PC-9 (cell line): ENCODE measurements around the gene UNC5B. TPM values are rescaled to one million over a fixed set of nuclear protein-coding genes. Genes with fewer than 3 reads are reported as not detected.

ENCODE experiments used
- BruUV-seq: library from RNA; stranded (reverse); fragments of 400-500 nt; replicated peaks from 2 replicates; lab custom pipeline; 2021; lab: Mats Ljungman, UMichigan
- CTCF ChIA-PET: fragments of 300-600 bp; sonication (Branson Sonifier 250); formaldehyde crosslinking; loops from one replicate; lab custom pipeline; 2022; ENCODE audit warnings: antibody characterized with exemption; lab: Charles Lee
- POLR2A ChIA-PET: fragments of 300-600 bp; sonication (Branson Sonifier 250); formaldehyde crosslinking; loops from one replicate; lab custom pipeline; 2022; ENCODE audit warnings: antibody characterized with exemption; ENCODE audit not compliant: unreplicated experiment; lab: Charles Lee
- DNase-seq, 2 experiments: peaks; one replicate each; pipeline versions ENCODE4 v3.0.0 to v3.0.0-alpha.2; 2015 to 2022; ENCODE audit warnings: mixed read lengths in 1 of 2
- H2AFZ ChIP-seq: fragments of 200-600 bp; sonication (generic); 2 replicates; pipeline ENCODE4 v1.8.1; 2017; ENCODE audit warnings: antibody characterized with exemption
- H3F3A ChIP-seq: fragments of 200-600 bp; sonication (generic); 2 replicates; pipeline ENCODE4 v1.8.1; 2017; ENCODE audit warnings: antibody characterized with exemption, mild to moderate bottlenecking, low read depth; ENCODE audit not compliant: insufficient read depth
- H3K27ac ChIP-seq: fragments of 200-600 bp; sonication (generic); 2 replicates; pipeline ENCODE4 v1.6.1; 2016; ENCODE audit warnings: mixed run types
- H3K27me3 ChIP-seq: fragments of 200-600 bp; sonication (generic); 2 replicates; pipeline ENCODE4 v1.6.1; 2016; ENCODE audit warnings: low read depth, mixed run types; ENCODE audit not compliant: insufficient read depth
- H3K36me3 ChIP-seq: fragments of 200-600 bp; sonication (generic); 2 replicates; pipeline ENCODE4 v1.6.1; 2016; ENCODE audit warnings: low read depth, mixed run types
- H3K4me1 ChIP-seq: fragments of 200-600 bp; sonication (generic); replicated peaks from 2 replicates; pipeline ENCODE4 v1.6.1; 2016; ENCODE audit warnings: mixed run types; ENCODE audit not compliant: insufficient read depth
- H3K4me2 ChIP-seq: fragments of 200-600 bp; sonication (generic); 2 replicates; pipeline ENCODE4 v1.6.1; 2017; ENCODE audit warnings: mixed run types
- H3K4me3 ChIP-seq: fragments of 200-600 bp; sonication (generic); 2 replicates; pipeline ENCODE4 v1.6.1; 2016; ENCODE audit warnings: mixed run types
- H3K79me2 ChIP-seq: fragments of 200-600 bp; sonication (generic); 2 replicates; pipeline ENCODE4 v1.6.1; 2017; ENCODE audit warnings: low read depth, mixed run types
- H3K9me2 ChIP-seq: fragments of 200-600 bp; sonication (generic); 2 replicates; pipeline ENCODE4 v1.8.1; 2017; ENCODE audit warnings: mild to moderate bottlenecking; ENCODE audit not compliant: insufficient read depth
- H3K9me3 ChIP-seq: fragments of 200-600 bp; sonication (generic); 2 replicates; pipeline ENCODE4 v1.8.1; 2016; ENCODE audit warnings: low read depth; ENCODE audit not compliant: insufficient read depth
- H4K20me1 ChIP-seq: fragments of 200-600 bp; sonication (generic); 2 replicates; pipeline ENCODE4 v1.8.1; 2017; ENCODE audit not compliant: insufficient read depth
- EZH2 ChIP-seq: fragments of 200-600 bp; sonication (generic); IDR thresholded peaks from 2 replicates; pipeline ENCODE4 v1.8.0; 2017; ENCODE audit warnings: antibody characterized with exemption, low read depth
- intact Hi-C: fragments of 100-400 bp; cut with micrococcal nuclease; formaldehyde crosslinking; loops from one replicate; pipeline ENCODE4 v1.10.0; 2022; ENCODE audit not compliant: unreplicated experiment
- total RNA-seq: library from RNA; stranded (reverse); gene quantifications from 2 replicates; pipeline ENCODE4 v1.2.3, GENCODE V29; 2021
- TF ChIP-seq, protein P1 (sequence below): fragments of 200-600 bp; sonication (generic); conservative IDR thresholded peaks from 2 replicates; pipeline ENCODE4 v1.6.1; 2017; ENCODE audit warnings: mixed run types, antibody characterized with exemption, mild to moderate bottlenecking, moderate library complexity

UNC5B gene
- total RNA-seq, 1 experiment from 2014 or later: 1.7 TPM

DNA sequence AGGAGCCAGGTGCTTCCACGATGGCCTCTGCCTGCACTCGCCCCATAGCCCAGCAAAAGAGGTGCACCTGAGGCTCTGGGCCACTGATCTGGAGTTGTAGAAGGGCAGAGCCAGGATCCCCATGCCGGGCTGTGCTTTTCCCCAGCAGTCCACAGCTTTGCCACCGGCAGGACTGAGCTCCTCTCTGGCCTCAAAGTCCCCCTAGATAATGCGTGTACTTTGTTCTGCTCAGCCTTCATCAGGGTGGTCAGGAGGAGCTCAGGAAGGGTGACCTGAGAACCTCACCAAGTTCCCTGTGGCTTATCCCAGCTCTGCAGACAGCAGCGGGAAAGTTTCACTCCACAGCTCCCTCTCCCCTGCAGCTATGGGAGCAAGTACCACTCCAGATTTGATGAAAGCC lies 27.9 kb upstream of the UNC5B start:
- intact Hi-C loops: no loop called here
- no peak for DNase-seq
- no peaks in the 10 kb centered on the region for H3F3A ChIP-seq
- no peaks in the 10 kb centered on the region for H4K20me1 ChIP-seq
- H3K4me1 ChIP-seq: no peaks in the 10 kb centered on the region
- no peak overlapping the region for H2AFZ ChIP-seq
- H3K27ac ChIP-seq: no peak overlapping the region
- H3K27me3 ChIP-seq: peaks cover 39% of the 10 kb centered on the region
- H3K9me3 ChIP-seq: no peaks in the 10 kb centered on the region
- ChIA-PET CTCF (no interaction called here), POLR2A (no interaction called here)
- no peak overlapping the region for H3K4me2 ChIP-seq
- TF ChIP-seq, protein P1, sequence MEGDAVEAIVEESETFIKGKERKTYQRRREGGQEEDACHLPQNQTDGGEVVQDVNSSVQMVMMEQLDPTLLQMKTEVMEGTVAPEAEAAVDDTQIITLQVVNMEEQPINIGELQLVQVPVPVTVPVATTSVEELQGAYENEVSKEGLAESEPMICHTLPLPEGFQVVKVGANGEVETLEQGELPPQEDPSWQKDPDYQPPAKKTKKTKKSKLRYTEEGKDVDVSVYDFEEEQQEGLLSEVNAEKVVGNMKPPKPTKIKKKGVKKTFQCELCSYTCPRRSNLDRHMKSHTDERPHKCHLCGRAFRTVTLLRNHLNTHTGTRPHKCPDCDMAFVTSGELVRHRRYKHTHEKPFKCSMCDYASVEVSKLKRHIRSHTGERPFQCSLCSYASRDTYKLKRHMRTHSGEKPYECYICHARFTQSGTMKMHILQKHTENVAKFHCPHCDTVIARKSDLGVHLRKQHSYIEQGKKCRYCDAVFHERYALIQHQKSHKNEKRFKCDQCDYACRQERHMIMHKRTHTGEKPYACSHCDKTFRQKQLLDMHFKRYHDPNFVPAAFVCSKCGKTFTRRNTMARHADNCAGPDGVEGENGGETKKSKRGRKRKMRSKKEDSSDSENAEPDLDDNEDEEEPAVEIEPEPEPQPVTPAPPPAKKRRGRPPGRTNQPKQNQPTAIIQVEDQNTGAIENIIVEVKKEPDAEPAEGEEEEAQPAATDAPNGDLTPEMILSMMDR: no peak
- no peak for TF ChIP-seq EZH2
- H3K79me2 ChIP-seq: no peaks in the 10 kb centered on the region
- H3K9me2 ChIP-seq: no peaks in the 10 kb centered on the region
- no peaks in the 10 kb centered on the region for H3K36me3 ChIP-seq
- H3K4me3 ChIP-seq: no peak overlapping the region
- BruUV-seq: no TSS peak

DNA sequence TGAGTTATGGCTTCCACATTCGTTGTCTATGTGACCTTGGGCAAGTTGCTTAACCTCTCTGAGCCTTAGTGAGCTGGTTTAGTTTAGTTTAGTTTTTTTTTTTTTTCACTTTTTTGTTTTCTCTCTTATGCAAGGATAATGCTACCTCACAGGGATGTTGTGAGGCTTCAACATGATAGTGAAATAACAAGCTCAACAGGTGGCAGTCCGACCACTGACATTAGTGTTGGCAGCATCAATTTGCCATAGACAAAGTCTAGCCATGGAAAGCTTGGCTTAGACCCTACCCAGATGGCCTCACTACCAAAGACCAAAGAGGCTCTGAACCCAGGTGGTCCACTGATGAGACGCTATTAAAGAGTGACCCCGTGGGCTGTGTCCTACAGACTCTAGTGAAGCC lies 27.2 kb upstream of the UNC5B start:
- CTCF ChIA-PET: no interaction called here
- peaks cover 39% of the 10 kb centered on the region for H3K27me3 ChIP-seq

DNA sequence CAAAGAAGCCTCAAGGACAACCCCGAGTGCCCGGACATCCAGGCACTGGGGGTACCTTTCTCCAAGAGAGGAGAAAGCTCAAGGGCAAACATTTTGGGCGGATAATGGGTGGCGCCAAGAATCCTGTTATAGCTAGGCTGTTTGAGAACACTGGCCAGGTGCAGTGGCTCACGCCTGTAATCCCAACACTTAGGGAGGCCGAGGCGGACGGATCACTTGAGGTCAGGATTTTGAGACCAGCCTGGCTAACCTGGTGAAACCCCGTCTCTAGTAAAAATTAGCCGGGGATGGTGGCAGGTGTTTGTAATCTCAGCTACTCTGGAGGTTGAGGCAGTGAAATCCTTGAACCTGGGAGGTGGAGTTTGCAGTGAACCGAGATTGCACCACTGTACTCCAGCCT lies 25.2 kb upstream of the UNC5B start:
- POLR2A ChIA-PET: no interaction called here
- CTCF ChIA-PET: no interaction called here
- Histone ChIP-seq H3K4me2 (no peak overlapping the region), H3K27ac (no peak overlapping the region), H4K20me1 (no peaks in the 10 kb centered on the region), H3F3A (no peaks in the 10 kb centered on the region), H3K79me2 (no peaks in the 10 kb centered on the region), H3K36me3 (no peaks in the 10 kb centered on the region), H2AFZ (no peak overlapping the region), H3K4me1 (no peaks in the 10 kb centered on the region), H3K27me3 (peaks cover 39% of the 10 kb centered on the region), H3K9me2 (no peaks in the 10 kb centered on the region), H3K4me3 (no peak overlapping the region), H3K9me3 (no peaks in the 10 kb centered on the region)
- BruUV-seq: no TSS peak
- no peak for DNase-seq
- no peak for TF ChIP-seq EZH2
- TF ChIP-seq, protein P1: no peak
- intact Hi-C loops: no loop called here

More for the DNA sequence above, 27.2 kb upstream of the UNC5B start:
- H3K4me1 ChIP-seq: no peaks in the 10 kb centered on the region
- POLR2A ChIA-PET: interaction anchor here (0.6 kb wide), 1 partner anchor 565 kb away, joined by 3 read pairs; no protein-coding TSS in a partner anchor
- intact Hi-C loops: no loop called here
- H4K20me1 ChIP-seq: no peaks in the 10 kb centered on the region
- no peak overlapping the region for H2AFZ ChIP-seq
- no peak overlapping the region for H3K4me3 ChIP-seq
- no peak overlapping the region for H3K27ac ChIP-seq
- H3K79me2 ChIP-seq: no peaks in the 10 kb centered on the region
- no TSS peak for BruUV-seq
- no peaks in the 10 kb centered on the region for H3F3A ChIP-seq
- no peaks in the 10 kb centered on the region for H3K9me3 ChIP-seq
- H3K9me2 ChIP-seq: no peaks in the 10 kb centered on the region
- no peak for DNase-seq
- H3K4me2 ChIP-seq: no peak overlapping the region
- no peaks in the 10 kb centered on the region for H3K36me3 ChIP-seq
- TF ChIP-seq EZH2: no peak
- TF ChIP-seq, protein P1: no peak
